Heart left ventricle (tissue), 16 donors: ENCODE data around the gene ETV4. TPM values are rescaled to one million over a fixed set of nuclear protein-coding genes. Genes with fewer than 3 reads are reported as not detected.

Source experiments
- ATAC-seq, 4 donors: fragments of 200-7000 bp; cut with Tn5 transposase; one replicate each; pipeline ENCODE4 v1.9.1; 2020 to 2022; ENCODE audit warnings: moderate library complexity in 4 of 4, mild to moderate bottlenecking in 3 of 4, moderate number of reproducible peaks in 1 of 4
- DNase-seq, 5 donors: peaks; one replicate each; pipeline ENCODE4 v3.0.0-alpha.2; 2020
- H3K27ac ChIP-seq, 12 donors: fragments of 200-600 bp; sonication (generic) in 4 of 12; one replicate each; pipeline versions ENCODE4 v1.5.0 to v1.8.0; 2016 to 2022; ENCODE audit warnings: mild to moderate bottlenecking in 2 of 12
- H3K27me3 ChIP-seq, 9 donors: fragments of 200-600 bp; sonication (generic) in 2 of 9; one replicate each; pipeline versions ENCODE4 v1.5.1 to v1.8.0; 2016 to 2022; ENCODE audit warnings: mild to moderate bottlenecking in 3 of 9
- H3K36me3 ChIP-seq, 9 donors: fragments of 200-600 bp; sonication (generic) in 2 of 9; one replicate each; pipeline versions ENCODE4 v1.5.0 to v1.8.0; 2018 to 2022; ENCODE audit warnings: mild to moderate bottlenecking in 2 of 9
- H3K4me1 ChIP-seq, 12 donors: fragments of 200-600 bp; sonication (generic) in 4 of 12; one replicate each; pipeline versions ENCODE4 v1.5.0 to v1.8.0; 2016 to 2022; ENCODE audit warnings: mild to moderate bottlenecking in 3 of 12
- H3K4me3 ChIP-seq, 12 donors: fragments of 200-600 bp; sonication (generic) in 4 of 12; one replicate each; pipeline versions ENCODE4 v1.5.0 to v1.8.0; 2017 to 2022; ENCODE audit warnings: mild to moderate bottlenecking in 9 of 12, moderate library complexity in 4 of 12
- H3K9me3 ChIP-seq, 12 donors: fragments of 200-600 bp; sonication (generic) in 4 of 12; one replicate each; pipeline versions ENCODE4 v1.5.0 to v1.8.0; 2016 to 2022; ENCODE audit warnings: mild to moderate bottlenecking in 1 of 12
- CTCF ChIP-seq, 12 donors: fragments of 200-600 bp; sonication (generic) in 4 of 12; IDR thresholded peaks; one replicate each; pipeline versions ENCODE4 v1.5.0 to v1.8.0; 2018 to 2022; ENCODE audit warnings: antibody characterized with exemption in 12 of 12, mild to moderate bottlenecking in 5 of 12
- POLR2A ChIP-seq, 2 donors: fragments of 450-650 bp; IDR thresholded peaks; one replicate each; pipeline ENCODE4 v1.6.1; 2017; ENCODE audit warnings: antibody characterized with exemption in 2 of 2, mild to moderate bottlenecking in 2 of 2, moderate library complexity in 2 of 2
- WGBS, 4 donors: extraction: QIAGEN DNeasy Blood & Tissue Kit in 2 of 4; methylation state at CpG; one replicate each; pipeline versions ENCODE4 v1.1.5 to v1.1.7; 2013 to 2018; 5-methylcytosine and 5-hydroxymethylcytosine counted together
- intact Hi-C, 10 donors: fragments of 100-400 bp; cut with DNase I; formaldehyde crosslinking; loops; one replicate each; pipeline versions ENCODE4 v1.11.1 to v1.14.2; 2022
- polyA plus RNA-seq, 2 donors: library from polyadenylated mRNA; stranded (reverse); fragments of 200-250 nt; gene quantifications; one replicate each; pipeline ENCODE4 v1.2.3, GENCODE V29; 2013
- total RNA-seq, 9 donors: library from RNA; depleted of rRNA in 2 of 9; stranded (reverse); fragments of >200 nt in 2 of 9; fragmentation: NEBNext Ultra II Directional in 3 of 9; extraction: Animal tissue kit (Norgen Biotek cat#: 25700) in 3 of 9; gene quantifications; one replicate each; pipeline versions ENCODE4 v1.1.0 to v1.2.4, GENCODE V29; 2016 to 2023
- donor health status: ischemic (EF 13 %, LVEDD 7.1; RV severe dilation, severe dysfunction).
- donor health status: healthy with polysubstance abuse.
- donor health status: DM: no; HTN: yes; CAD: no.
- donor health status: DM: no; HTN: no; CAD: no.
- donor health status: ischemic (EF 25% LVEDD 6.9; RV normal size, moderate dysfunction).
- donor health status: ischemic (EF 25% LVEDD 5.7; RV mildly dilated, moderate dysfunction).
- donor health status: healthy.
- donor health status: DM: yes; HTN: yes; CAD: no.
- donor health status: ischemic (EF 35%, LVEDD 5.7; RV mildly dilated, moderate dysfunction).
- donor health status: nonischemic (EF 11% LVEDD 7.7; RV severe dilation, severe dysfunction).
- donor health status: DM: yes; HTN: yes; CAD: no.
- donor health status: PGD.
- donor health status: ischemic (EF 29% LVEDD 5.4; RV normal size, mild dysfunction).
- donor health status: nonischemic (EF 23%, LVEDD 6.1; RV moderate dilation, normal function).

Gene ETV4
- total and polyA plus RNA-seq, 11 donors = 0.30 to 1.7 (median 0.74) TPM

GRCh38 chr17:43532581-43532980 is 13.6 kb downstream of the ETV4 start:
- Histone ChIP-seq H3K27me3 (no peaks in the 10 kb centered on the region), H3K27ac (no peak overlapping the region), H3K9me3 (no peaks in the 10 kb centered on the region), H3K36me3 (peaks cover 0 to 9% (median 0%) of the 10 kb centered on the region in 9 donors), H3K4me3 (no peak overlapping the region), H3K4me1 (peaks cover 4 to 43% (median 31%) of the 10 kb centered on the region in 12 donors)
- ATAC-seq = no peak
- TF ChIP-seq POLR2A (IDR thresholded peaks at IDR 0.05) (no peak), CTCF (IDR thresholded peaks at IDR 0.05) (no peak)
- WGBS, 4 donors = 89 to 96% (median 92%) methylated on average over 10 of the region's 10 CpGs
- DNase-seq = no peak
- intact Hi-C loops = no loop called here

GRCh38 chr17:43531955-43532354 is 14.2 kb downstream of the ETV4 start:
- DNase-seq = no peak
- Histone ChIP-seq H3K4me3 (no peak overlapping the region), H3K27ac (no peak overlapping the region), H3K9me3 (no peaks in the 10 kb centered on the region), H3K27me3 (no peaks in the 10 kb centered on the region), H3K4me1 (peaks cover 4 to 46% (median 31%) of the 10 kb centered on the region in 12 donors), H3K36me3 (peaks cover 0 to 16% (median 3%) of the 10 kb centered on the region in 9 donors)
- intact Hi-C loops = no loop called here
- TF ChIP-seq CTCF (IDR thresholded peaks at IDR 0.05) (no peak), POLR2A (IDR thresholded peaks at IDR 0.05) (no peak)
- WGBS, 4 donors = 81 to 94% (median 92%) methylated on average over 8 of the region's 8 CpGs
- ATAC-seq = no peak

GRCh38 chr17:43531082-43531378 is 15.1 kb downstream of the ETV4 start:
- Histone ChIP-seq H3K36me3 (peaks cover 0 to 25% (median 11%) of the 10 kb centered on the region in 9 donors), H3K9me3 (no peaks in the 10 kb centered on the region), H3K4me1 (peaks cover 4 to 44% (median 29%) of the 10 kb centered on the region in 12 donors), H3K27me3 (no peaks in the 10 kb centered on the region), H3K4me3 (peak overlapping the region in 7 of 12 donors; percentile 16 to 47 (median 33)), H3K27ac (peak overlapping the region in 10 of 12 donors; percentile 24 to 82 (median 63))
- WGBS, 4 donors = 33 to 35% (median 34%) methylated on average over 3 of the region's 3 CpGs
- ATAC-seq (no peak), DNase-seq (no peak)
- TF ChIP-seq POLR2A (IDR thresholded peaks at IDR 0.05) (no peak), CTCF (IDR thresholded peaks at IDR 0.05) (no peak)
- intact Hi-C loops = no loop called here

DNA sequence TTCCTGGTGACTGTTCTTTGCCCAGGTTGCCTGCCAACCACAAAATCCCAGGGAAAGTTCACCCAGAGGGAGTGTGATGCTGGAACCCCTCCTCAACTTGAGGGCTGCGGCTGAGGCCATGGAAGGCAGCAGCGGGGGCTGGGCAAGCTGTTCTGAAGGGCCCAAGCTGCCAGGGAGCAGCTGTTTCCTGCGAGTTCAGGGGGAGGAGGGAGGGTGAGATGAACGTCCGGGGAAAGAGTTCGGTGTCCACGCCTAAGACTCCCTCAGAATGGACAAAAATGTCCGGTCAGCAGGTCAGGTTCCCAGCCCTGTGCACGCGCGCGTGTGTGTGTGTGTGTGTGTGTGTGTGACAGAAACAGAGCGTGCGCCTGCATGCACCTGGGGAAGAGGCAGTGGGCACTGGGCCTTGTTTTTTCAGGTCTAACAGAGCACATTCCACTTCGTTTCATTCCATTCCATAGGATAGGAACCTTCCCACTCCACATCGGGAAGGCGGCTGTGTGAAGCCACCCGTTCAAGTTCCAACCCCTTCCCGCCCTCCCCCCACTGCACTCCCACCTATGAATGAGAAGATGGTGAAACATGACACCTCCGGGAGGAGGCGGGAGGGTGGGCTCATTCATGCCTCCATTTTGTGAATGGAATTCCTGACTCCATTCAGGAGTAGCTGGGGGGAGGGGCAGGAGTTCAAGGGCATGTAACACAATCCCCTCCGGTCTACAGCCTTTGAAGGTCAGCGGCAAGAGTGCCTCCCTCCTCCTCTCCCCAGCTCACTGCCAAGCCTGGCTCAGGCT is 15.7 kb downstream of the ETV4 start:
- Histone ChIP-seq H3K4me3 (peak overlapping the region in 9 of 12 donors; percentile 16 to 47 (median 33)), H3K27me3 (no peaks in the 10 kb centered on the region), H3K36me3 (peaks cover 0 to 30% (median 14%) of the 10 kb centered on the region in 9 donors), H3K27ac (peak overlapping the region in 10 of 12 donors; percentile 24 to 82 (median 63)), H3K4me1 (peaks cover 4 to 43% (median 28%) of the 10 kb centered on the region in 12 donors), H3K9me3 (no peaks in the 10 kb centered on the region)
- intact Hi-C loops = no loop called here
- 4 to 16% (median 11%) methylated on average over 20 to 23 of the region's 23 CpGs for WGBS, 4 donors
- ATAC-seq (peak; percentile 63 to 79 (median 75)), DNase-seq (peak; percentile 68 to 87 (median 81))
- TF ChIP-seq CTCF (IDR thresholded peaks at IDR 0.05) = no peak
- TF ChIP-seq POLR2A (IDR thresholded peaks at IDR 0.05) = no peak
